Common myeloid progenitor, CD34-positive (primary cell): ENCODE measurements around the gene PDE10A.

ENCODE experiments used
- CTCF ChIA-PET: fragments of 350-600 bp; sonication (Branson Sonifier 250); formaldehyde crosslinking; loops from one replicate; lab custom pipeline; 2021; ENCODE audit warnings: antibody characterized with exemption; lab: Charles Lee
- POLR2A ChIA-PET: fragments of 350-600 bp; sonication (Branson Sonifier 250); formaldehyde crosslinking; loops from one replicate; lab custom pipeline; 2021; ENCODE audit warnings: antibody characterized with exemption; lab: Charles Lee
- DNase-seq, 3 donors: peaks; one replicate each; pipeline versions ENCODE4 v3.0.0 to v3.0.0-alpha.2; 2013
- H3K27ac ChIP-seq, 2 experiments: 1 replicate in 1 of 2; 2 replicates in 1 of 2; pipeline ENCODE4 v1.7.0; 2013; ENCODE audit warnings: inconsistent platforms in 2 of 2, low read length in 2 of 2, mild to moderate bottlenecking in 2 of 2, low read depth in 1 of 2, moderate library complexity in 1 of 2; ENCODE audit not compliant: severe bottlenecking in 2 of 2, insufficient read depth in 1 of 2, poor library complexity in 1 of 2
- H3K27me3 ChIP-seq, 5 experiments: replicated peaks in 2 of 5; 1 replicate in 3 of 5; 2 replicates in 2 of 5; pipeline versions ENCODE4 v1.6.1 to v1.7.0; 2013; ENCODE audit warnings: low read length in 4 of 5, mild to moderate bottlenecking in 2 of 5, moderate library complexity in 2 of 5, inconsistent platforms in 1 of 5; ENCODE audit not compliant: insufficient read depth in 5 of 5, control insufficient read depth in 4 of 5
- H3K36me3 ChIP-seq, 4 experiments: 1 replicate in 2 of 4; 2 replicates in 2 of 4; pipeline versions ENCODE4 v1.6.1 to v1.7.0; 2013; ENCODE audit warnings: low read length in 3 of 4, control low read depth in 1 of 4, mild to moderate bottlenecking in 1 of 4; ENCODE audit not compliant: control insufficient read depth in 4 of 4, insufficient read depth in 4 of 4
- H3K4me1 ChIP-seq, 4 experiments: 1 replicate in 3 of 4; 2 replicates in 1 of 4; pipeline versions ENCODE4 v1.6.1 to v1.7.1; 2013; ENCODE audit warnings: low read length in 3 of 4, mild to moderate bottlenecking in 3 of 4, control low read depth in 1 of 4, inconsistent platforms in 1 of 4, moderate library complexity in 1 of 4; ENCODE audit not compliant: control insufficient read depth in 4 of 4, insufficient read depth in 4 of 4; ENCODE audit errors: control extremely low read depth in 1 of 4
- H3K4me3 ChIP-seq, 7 experiments: 1 replicate in 4 of 7; 2 replicates in 3 of 7; pipeline versions ENCODE4 v1.5.1 to v1.7.0; 2013; ENCODE audit warnings: mild to moderate bottlenecking in 7 of 7, low read length in 6 of 7, moderate library complexity in 6 of 7, inconsistent platforms in 2 of 7, low read depth in 2 of 7, control low read depth in 1 of 7; ENCODE audit not compliant: insufficient read depth in 4 of 7, control insufficient read depth in 1 of 7; ENCODE audit errors: extremely low read depth in 1 of 7
- H3K9me3 ChIP-seq, 5 experiments: 1 replicate in 4 of 5; 2 replicates in 1 of 5; pipeline versions ENCODE4 v1.6.1 to v1.7.1; 2013; ENCODE audit warnings: low read length in 4 of 5, mild to moderate bottlenecking in 2 of 5, inconsistent platforms in 1 of 5, low read depth in 1 of 5, moderate library complexity in 1 of 5; ENCODE audit not compliant: control insufficient read depth in 4 of 5, insufficient read depth in 2 of 5; ENCODE audit errors: control extremely low read depth in 1 of 5
- WGBS: methylation state at CpG from one replicate; pipeline ENCODE4 v1.1.5; 2013; ENCODE audit not compliant: insufficient coverage; 5-methylcytosine and 5-hydroxymethylcytosine counted together

The PDE10A gene

GRCh38 chr6:165536911-165537310 is 126.1 kb downstream of the PDE10A start:
- H3K9me3 ChIP-seq: no peaks in the 10 kb centered on the region
- no peak for DNase-seq
- H3K27me3 ChIP-seq: no peaks in the 10 kb centered on the region
- POLR2A ChIA-PET: no interaction called here
- no peak overlapping the region for H3K4me3 ChIP-seq
- H3K27ac ChIP-seq: no peak overlapping the region
- H3K36me3 ChIP-seq: no peaks in the 10 kb centered on the region
- CTCF ChIA-PET: no interaction called here
- WGBS: 100% methylated on average over 2 of the region's 4 CpGs
- H3K4me1 ChIP-seq: no peaks in the 10 kb centered on the region

GRCh38 chr6:165519316-165519715 is 143.7 kb downstream of the PDE10A start:
- DNase-seq: no peak
- POLR2A ChIA-PET: no interaction called here
- CTCF ChIA-PET: no interaction called here
- H3K27ac ChIP-seq: no peak overlapping the region
- H3K4me1 ChIP-seq: no peaks in the 10 kb centered on the region
- no peak overlapping the region for H3K4me3 ChIP-seq
- no peaks in the 10 kb centered on the region for H3K9me3 ChIP-seq
- no peaks in the 10 kb centered on the region for H3K27me3 ChIP-seq
- H3K36me3 ChIP-seq: no peaks in the 10 kb centered on the region
- 82% methylated on average over 2 of the region's 3 CpGs for WGBS

GRCh38 chr6:165515963-165516624 is 146.9 kb downstream of the PDE10A start:
- H3K36me3 ChIP-seq: no peaks in the 10 kb centered on the region
- no peak overlapping the region for H3K4me3 ChIP-seq
- H3K27ac ChIP-seq: no peak overlapping the region
- no peak for DNase-seq
- ChIA-PET CTCF (no interaction called here), POLR2A (no interaction called here)
- no peaks in the 10 kb centered on the region for H3K9me3 ChIP-seq
- 97% methylated on average over 3 of the region's 6 CpGs for WGBS
- H3K4me1 ChIP-seq: no peaks in the 10 kb centered on the region
- H3K27me3 ChIP-seq: no peaks in the 10 kb centered on the region

GRCh38 chr6:165514621-165515020 is 148.4 kb downstream of the PDE10A start:
- no peak overlapping the region for H3K27ac ChIP-seq
- H3K4me1 ChIP-seq: no peaks in the 10 kb centered on the region
- H3K4me3 ChIP-seq: no peak overlapping the region
- no peaks in the 10 kb centered on the region for H3K36me3 ChIP-seq
- POLR2A ChIA-PET: no interaction called here
- 96% methylated on average over 4 of the region's 4 CpGs for WGBS
- CTCF ChIA-PET: no interaction called here
- no peak for DNase-seq
- no peaks in the 10 kb centered on the region for H3K27me3 ChIP-seq
- no peaks in the 10 kb centered on the region for H3K9me3 ChIP-seq

GRCh38 chr6:165511807-165512206 is 151.2 kb downstream of the PDE10A start:
- POLR2A ChIA-PET: no interaction called here
- Histone ChIP-seq H3K4me3 (no peak overlapping the region), H3K27me3 (no peaks in the 10 kb centered on the region), H3K9me3 (no peaks in the 10 kb centered on the region), H3K4me1 (no peaks in the 10 kb centered on the region), H3K36me3 (no peaks in the 10 kb centered on the region), H3K27ac (no peak overlapping the region)
- DNase-seq: no peak
- CTCF ChIA-PET: no interaction called here

- no peak for DNase-seq
- 79% methylated on average over 2 of the region's 2 CpGs for WGBS
- no peaks in the 10 kb centered on the region for H3K9me3 ChIP-seq
- POLR2A ChIA-PET: no interaction called here
- no peak overlapping the region for H3K27ac ChIP-seq
- H3K4me3 ChIP-seq: no peak overlapping the region
- no peaks in the 10 kb centered on the region for H3K36me3 ChIP-seq
- CTCF ChIA-PET: no interaction called here
- H3K27me3 ChIP-seq: no peaks in the 10 kb centered on the region
- H3K4me1 ChIP-seq: no peaks in the 10 kb centered on the region
Measured at GRCh38 chr6:165508321-165508869, 154.6 kb downstream of the PDE10A start.

GRCh38 chr6:165506657-165507056 is 156.4 kb downstream of the PDE10A start:
- ChIA-PET POLR2A (no interaction called here), CTCF (no interaction called here)
- no peaks in the 10 kb centered on the region for H3K4me1 ChIP-seq
- H3K4me3 ChIP-seq: no peak overlapping the region
- no peak overlapping the region for H3K27ac ChIP-seq
- no peak for DNase-seq
- no peaks in the 10 kb centered on the region for H3K27me3 ChIP-seq
- WGBS: 100% methylated on average over 1 of the region's 2 CpGs
- H3K9me3 ChIP-seq: no peaks in the 10 kb centered on the region
- H3K36me3 ChIP-seq: no peaks in the 10 kb centered on the region
